HepG2 (cell line): Measurements from ENCODE around the gene HMBS. TPM values are rescaled to one million over a fixed set of nuclear protein-coding genes. Genes with fewer than 3 reads are reported as not detected.

Experiments
- HOMEZ ChIP-seq: IDR thresholded peaks from 2 replicates; pipeline ENCODE4 v1.6.1; 2016; ENCODE audit warnings: low read depth
- MXD3 ChIP-seq: IDR thresholded peaks from 2 replicates; pipeline ENCODE4 v1.6.1; 2016; ENCODE audit warnings: mild to moderate bottlenecking, missing biosample characterization, missing genetic modification reagents
- PCBP1 ChIP-seq: fragments of 200-400 bp; formaldehyde crosslinking; IDR thresholded peaks from 2 replicates; pipeline ENCODE4 v1.6.1; 2017; ENCODE audit warnings: mild to moderate bottlenecking, low read depth, low read length, borderline replicate concordance
- STAT5B ChIP-seq: sonication (generic); formaldehyde crosslinking; IDR thresholded peaks from 2 replicates; pipeline ENCODE4 v1.4.0; 2020; ENCODE audit warnings: missing genetic modification reagents
- TP53 ChIP-seq: sonication (generic); formaldehyde crosslinking; conservative IDR thresholded peaks from 2 replicates; pipeline ENCODE4 v1.4.0; 2020; ENCODE audit warnings: missing genetic modification reagents
- ZBTB39 ChIP-seq: sonication (generic); formaldehyde crosslinking; IDR thresholded peaks from 2 replicates; pipeline ENCODE4 v1.5.0; 2020; ENCODE audit warnings: missing genetic modification reagents
- ZBTB44 ChIP-seq: sonication (generic); formaldehyde crosslinking; IDR thresholded peaks from 2 replicates; pipeline ENCODE4 v1.4.0; 2020; ENCODE audit warnings: missing genetic modification reagents
- ZNF205 ChIP-seq: IDR thresholded peaks from 2 replicates; pipeline ENCODE4 v1.6.1; 2018; ENCODE audit warnings: missing biosample characterization, missing genetic modification reagents
- ZXDC ChIP-seq: sonication (generic); formaldehyde crosslinking; IDR thresholded peaks from 2 replicates; pipeline ENCODE4 v1.5.0; 2020; ENCODE audit warnings: mild to moderate bottlenecking, missing genetic modification reagents
- polyA plus RNA-seq, 8 experiments: library from polyadenylated mRNA; depleted of rRNA in 3 of 8; stranded (reverse) in 7 of 8; unstranded in 1 of 8; fragments of >200 nt; fragmentation: Illumina TruSeq in 4 of 8; extraction: Trizol in 4 of 8; gene quantifications; 2 replicates each; pipeline versions ENCODE4 v1.2.1 to v1.2.3, GENCODE V29; 2011 to 2016; ENCODE audit warnings: low read depth in 4 of 8, missing spikeins in 1 of 8, mixed read lengths in 1 of 8; ENCODE audit not compliant: insufficient read depth in 1 of 8
- total RNA-seq, 5 experiments: library from RNA; depleted of rRNA; stranded (reverse); fragments of >200 nt; fragmentation: Illumina TruSeq; extraction: Trizol; gene quantifications; 2 replicates each; pipeline ENCODE4 v1.2.3, GENCODE V29; 2016; ENCODE audit warnings: low read depth in 1 of 5
- TF ChIP-seq, protein P1 (sequence below): sonication (generic); formaldehyde crosslinking; IDR thresholded peaks from 2 replicates; pipeline ENCODE4 v1.4.0; 2020; ENCODE audit warnings: missing genetic modification reagents
- TF ChIP-seq, protein P2 (sequence below): sonication (generic); formaldehyde crosslinking; IDR thresholded peaks from 2 replicates; pipeline ENCODE4 v1.8.0; 2022; ENCODE audit warnings: mild to moderate bottlenecking, missing genetic modification reagents
- TF ChIP-seq, protein P3 (sequence below): sonication (generic); formaldehyde crosslinking; IDR thresholded peaks from 2 replicates; pipeline ENCODE4 v1.8.0; 2023; ENCODE audit warnings: mild to moderate bottlenecking, missing genetic modification reagents
- TF ChIP-seq, protein P4 (sequence below): sonication (generic); formaldehyde crosslinking; IDR thresholded peaks from 2 replicates; pipeline ENCODE4 v1.4.0; 2020; ENCODE audit warnings: missing genetic modification reagents, borderline replicate concordance

Gene HMBS
- total and polyA plus RNA-seq, 2 of the 13 experiments (the other 11 are each of a cell fraction or from before 2014, with no cell fraction given), result 9.4 to 46.9 TPM

- TF ChIP-seq ZBTB44 (CRISPR knock-in tag) (peak; percentile 62; the same call in 1 of the 2 replicates), ZXDC (CRISPR knock-in tag) (no peak), MXD3 (CRISPR knock-in tag) (peak; percentile 94), PCBP1 (0 out of 2 replicates have a peak, but pooled peaks have one; percentile 53), TP53 (CRISPR knock-in tag) (peak; percentile 49; the same call in 1 of the 2 replicates), ZNF205 (CRISPR knock-in tag) (peak; percentile 58; the same call in 1 of the 2 replicates), ZBTB39 (peak; percentile 77; the same call in 1 of the 2 replicates), HOMEZ (peak; percentile 65), STAT5B (CRISPR knock-in tag) (peak; percentile 61; the same call in 1 of the 2 replicates)
- TF ChIP-seq, protein P1, sequence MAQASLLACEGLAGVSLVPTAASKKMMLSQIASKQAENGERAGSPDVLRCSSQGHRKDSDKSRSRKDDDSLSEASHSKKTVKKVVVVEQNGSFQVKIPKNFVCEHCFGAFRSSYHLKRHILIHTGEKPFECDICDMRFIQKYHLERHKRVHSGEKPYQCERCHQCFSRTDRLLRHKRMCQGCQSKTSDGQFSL (CRISPR knock-in tag), result 0 out of 2 replicates have a peak, but pooled peaks have one; percentile 18
- TF ChIP-seq, protein P2, sequence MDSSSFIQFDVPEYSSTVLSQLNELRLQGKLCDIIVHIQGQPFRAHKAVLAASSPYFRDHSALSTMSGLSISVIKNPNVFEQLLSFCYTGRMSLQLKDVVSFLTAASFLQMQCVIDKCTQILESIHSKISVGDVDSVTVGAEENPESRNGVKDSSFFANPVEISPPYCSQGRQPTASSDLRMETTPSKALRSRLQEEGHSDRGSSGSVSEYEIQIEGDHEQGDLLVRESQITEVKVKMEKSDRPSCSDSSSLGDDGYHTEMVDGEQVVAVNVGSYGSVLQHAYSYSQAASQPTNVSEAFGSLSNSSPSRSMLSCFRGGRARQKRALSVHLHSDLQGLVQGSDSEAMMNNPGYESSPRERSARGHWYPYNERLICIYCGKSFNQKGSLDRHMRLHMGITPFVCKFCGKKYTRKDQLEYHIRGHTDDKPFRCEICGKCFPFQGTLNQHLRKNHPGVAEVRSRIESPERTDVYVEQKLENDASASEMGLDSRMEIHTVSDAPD, result 0 out of 2 replicates have a peak, but pooled peaks have one; percentile 52
- TF ChIP-seq, protein P3, sequence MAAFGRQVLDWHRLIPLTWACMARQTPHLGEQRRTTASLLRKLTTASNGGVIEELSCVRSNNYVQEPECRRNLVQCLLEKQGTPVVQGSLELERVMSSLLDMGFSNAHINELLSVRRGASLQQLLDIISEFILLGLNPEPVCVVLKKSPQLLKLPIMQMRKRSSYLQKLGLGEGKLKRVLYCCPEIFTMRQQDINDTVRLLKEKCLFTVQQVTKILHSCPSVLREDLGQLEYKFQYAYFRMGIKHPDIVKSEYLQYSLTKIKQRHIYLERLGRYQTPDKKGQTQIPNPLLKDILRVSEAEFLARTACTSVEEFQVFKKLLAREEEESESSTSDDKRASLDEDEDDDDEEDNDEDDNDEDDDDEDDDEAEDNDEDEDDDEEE (CRISPR knock-in tag), result no peak; the same call in 1 of the 2 replicates
- TF ChIP-seq, protein P4, sequence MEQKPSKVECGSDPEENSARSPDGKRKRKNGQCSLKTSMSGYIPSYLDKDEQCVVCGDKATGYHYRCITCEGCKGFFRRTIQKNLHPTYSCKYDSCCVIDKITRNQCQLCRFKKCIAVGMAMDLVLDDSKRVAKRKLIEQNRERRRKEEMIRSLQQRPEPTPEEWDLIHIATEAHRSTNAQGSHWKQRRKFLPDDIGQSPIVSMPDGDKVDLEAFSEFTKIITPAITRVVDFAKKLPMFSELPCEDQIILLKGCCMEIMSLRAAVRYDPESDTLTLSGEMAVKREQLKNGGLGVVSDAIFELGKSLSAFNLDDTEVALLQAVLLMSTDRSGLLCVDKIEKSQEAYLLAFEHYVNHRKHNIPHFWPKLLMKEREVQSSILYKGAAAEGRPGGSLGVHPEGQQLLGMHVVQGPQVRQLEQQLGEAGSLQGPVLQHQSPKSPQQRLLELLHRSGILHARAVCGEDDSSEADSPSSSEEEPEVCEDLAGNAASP (CRISPR knock-in tag), result no peak
Measured at GRCh38 chr11:119095066-119095880, 10.6 kb downstream of the HMBS start (continued).
